Measurements from ENCODE around the gene A1BG.

A1BG gene

GRCh38 chr19:58352760-58353671, at the start of gene A1BG:
Gene A1BG, minus strand, starts transcription at chr19:58353492. Its CDS starts 55 bp downstream, at chr19:58353437.
- no peak for DNase-seq

GRCh38 chr19:58401840-58402421, 48.6 kb upstream of the A1BG start:
- DNase-seq = no peak

GRCh38 chr19:58400916-58401839, 47.9 kb upstream of the A1BG start:
- peak; percentile 95 for DNase-seq

GRCh38 chr19:58400316-58400915, 47.1 kb upstream of the A1BG start:
- no peak for DNase-seq

GRCh38 chr19:58399903-58400302, 46.6 kb upstream of the A1BG start:
- no peak for DNase-seq

GRCh38 chr19:58398545-58398944, 45.3 kb upstream of the A1BG start:
- no peak for DNase-seq

GRCh38 chr19:58398087-58398486, 44.8 kb upstream of the A1BG start:
- no peak for DNase-seq

GRCh38 chr19:58397533-58398037, 44.3 kb upstream of the A1BG start:
- DNase-seq = no peak

GRCh38 chr19:58396691-58397532, 43.6 kb upstream of the A1BG start:
- DNase-seq = no peak

GRCh38 chr19:58395979-58396627, 42.8 kb upstream of the A1BG start:
- DNase-seq = no peak

GRCh38 chr19:58395220-58395978, 42.1 kb upstream of the A1BG start, which contains the start of gene RNF225:
Gene RNF225, plus strand, starts transcription at chr19:58395656. Its CDS starts 434 bp downstream, at chr19:58396090.
- no peak for DNase-seq

- no peak for DNase-seq
Measured at GRCh38 chr19:58394821-58395219, 41.5 kb upstream of the A1BG start.

- no peak for DNase-seq
Measured at GRCh38 chr19:58393725-58394033, 40.4 kb upstream of the A1BG start.

GRCh38 chr19:58392945-58393724, 39.8 kb upstream of the A1BG start:
- no peak for DNase-seq

- no peak for DNase-seq
Measured at GRCh38 chr19:58388175-58388526, 34.9 kb upstream of the A1BG start.

- DNase-seq = no peak
Measured at GRCh38 chr19:58387338-58388174, 34.3 kb upstream of the A1BG start.

GRCh38 chr19:58386576-58387337, 33.5 kb upstream of the A1BG start, which contains the start of gene RPS5:
Gene RPS5, plus strand, starts transcription at chr19:58387269. Its CDS starts 869 bp downstream, at chr19:58388138.
- DNase-seq = peak; percentile 96
